ENCODE data around the gene CEP78. TPM values are rescaled to one million over a fixed set of nuclear protein-coding genes. Genes with fewer than 3 reads are reported as not detected.
A peak's percentile ranks its signal among the peaks of the same experiment; 100 is the strongest.

The CEP78 gene
- total RNA-seq, 2 experiments from 2014 or later = 10.5 to 12.1 TPM

DNA sequence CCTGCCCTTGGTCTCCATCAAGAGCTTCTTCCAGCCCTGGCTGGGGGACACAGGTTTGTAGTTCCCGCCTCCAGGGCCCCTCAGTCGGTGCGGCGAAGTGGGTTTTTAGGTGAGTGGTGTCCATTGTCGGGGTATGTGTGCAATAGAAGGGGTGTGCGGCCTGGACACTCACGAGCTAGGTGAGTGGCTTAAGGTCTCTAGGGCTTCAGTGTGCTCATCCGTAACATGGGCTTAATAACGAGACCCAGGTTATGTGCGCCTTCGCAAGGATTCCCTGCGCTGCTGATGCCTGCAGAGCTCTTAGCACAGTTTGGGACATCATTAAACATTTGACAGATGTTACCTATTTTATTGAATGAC, 656 bp downstream of the CEP78 start:
- no peaks in the 10 kb centered on the region for H3K27me3 ChIP-seq (ENCODE audit: control insufficient read depth in 1 of 2, insufficient read depth in 2 of 2, low read length in 2 of 2)
- H3K4me1 ChIP-seq (ENCODE audit: insufficient read depth, low read length) = peaks cover 30% of the 10 kb centered on the region
- TF ChIP-seq, protein P1, sequence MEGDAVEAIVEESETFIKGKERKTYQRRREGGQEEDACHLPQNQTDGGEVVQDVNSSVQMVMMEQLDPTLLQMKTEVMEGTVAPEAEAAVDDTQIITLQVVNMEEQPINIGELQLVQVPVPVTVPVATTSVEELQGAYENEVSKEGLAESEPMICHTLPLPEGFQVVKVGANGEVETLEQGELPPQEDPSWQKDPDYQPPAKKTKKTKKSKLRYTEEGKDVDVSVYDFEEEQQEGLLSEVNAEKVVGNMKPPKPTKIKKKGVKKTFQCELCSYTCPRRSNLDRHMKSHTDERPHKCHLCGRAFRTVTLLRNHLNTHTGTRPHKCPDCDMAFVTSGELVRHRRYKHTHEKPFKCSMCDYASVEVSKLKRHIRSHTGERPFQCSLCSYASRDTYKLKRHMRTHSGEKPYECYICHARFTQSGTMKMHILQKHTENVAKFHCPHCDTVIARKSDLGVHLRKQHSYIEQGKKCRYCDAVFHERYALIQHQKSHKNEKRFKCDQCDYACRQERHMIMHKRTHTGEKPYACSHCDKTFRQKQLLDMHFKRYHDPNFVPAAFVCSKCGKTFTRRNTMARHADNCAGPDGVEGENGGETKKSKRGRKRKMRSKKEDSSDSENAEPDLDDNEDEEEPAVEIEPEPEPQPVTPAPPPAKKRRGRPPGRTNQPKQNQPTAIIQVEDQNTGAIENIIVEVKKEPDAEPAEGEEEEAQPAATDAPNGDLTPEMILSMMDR (IDR thresholded peaks at IDR 0.05) = no peak
- Mint-ChIP-seq H3K4me1 (ENCODE audit: low read depth) (peaks cover 43% of the 10 kb centered on the region), H3K27ac (peak overlapping the region; percentile 90), H3K27me3 (no peaks in the 10 kb centered on the region), H3K9me3 (no peaks in the 10 kb centered on the region), H3K4me3 (no peak overlapping the region), H3K36me3 (ENCODE audit: low read depth) (peaks cover 16% of the 10 kb centered on the region)
- H3K36me3 ChIP-seq (ENCODE audit: insufficient read depth, low read length) = peaks cover 7% of the 10 kb centered on the region
- ChIA-PET CTCF (interaction anchor here (0.6 kb wide), 1 partner anchor 220 kb away, joined by 3 read pairs; no protein-coding TSS in a partner anchor), POLR2A (interaction anchor here (0.6 to 1.6 kb wide), 8 partner anchors 9 to 1336 kb away, joined by 3 to 7 read pairs (median 4); partner anchors contain the start of gene PSAT1)
- peak overlapping the region; percentile 75 for H3K4me3 ChIP-seq (ENCODE audit: low read length)
- DNase-seq = no peak
- intact Hi-C loops (cut with DNase I, micrococcal nuclease) = loop anchor here in 1 of 2 experiments (5.0 kb wide), 1 partner anchor 1059 kb away; the partner anchor contains the start of gene VPS13A
- no peak for ATAC-seq (ENCODE audit: poor library complexity)
- no peaks in the 10 kb centered on the region for H3K9me3 ChIP-seq (ENCODE audit: control insufficient read depth in 1 of 2, insufficient read depth in 1 of 2, low read length in 2 of 2)
- no peak overlapping the region for H3K27ac ChIP-seq (ENCODE audit: low read depth in 1 of 2, low read length in 2 of 2)

DNA sequence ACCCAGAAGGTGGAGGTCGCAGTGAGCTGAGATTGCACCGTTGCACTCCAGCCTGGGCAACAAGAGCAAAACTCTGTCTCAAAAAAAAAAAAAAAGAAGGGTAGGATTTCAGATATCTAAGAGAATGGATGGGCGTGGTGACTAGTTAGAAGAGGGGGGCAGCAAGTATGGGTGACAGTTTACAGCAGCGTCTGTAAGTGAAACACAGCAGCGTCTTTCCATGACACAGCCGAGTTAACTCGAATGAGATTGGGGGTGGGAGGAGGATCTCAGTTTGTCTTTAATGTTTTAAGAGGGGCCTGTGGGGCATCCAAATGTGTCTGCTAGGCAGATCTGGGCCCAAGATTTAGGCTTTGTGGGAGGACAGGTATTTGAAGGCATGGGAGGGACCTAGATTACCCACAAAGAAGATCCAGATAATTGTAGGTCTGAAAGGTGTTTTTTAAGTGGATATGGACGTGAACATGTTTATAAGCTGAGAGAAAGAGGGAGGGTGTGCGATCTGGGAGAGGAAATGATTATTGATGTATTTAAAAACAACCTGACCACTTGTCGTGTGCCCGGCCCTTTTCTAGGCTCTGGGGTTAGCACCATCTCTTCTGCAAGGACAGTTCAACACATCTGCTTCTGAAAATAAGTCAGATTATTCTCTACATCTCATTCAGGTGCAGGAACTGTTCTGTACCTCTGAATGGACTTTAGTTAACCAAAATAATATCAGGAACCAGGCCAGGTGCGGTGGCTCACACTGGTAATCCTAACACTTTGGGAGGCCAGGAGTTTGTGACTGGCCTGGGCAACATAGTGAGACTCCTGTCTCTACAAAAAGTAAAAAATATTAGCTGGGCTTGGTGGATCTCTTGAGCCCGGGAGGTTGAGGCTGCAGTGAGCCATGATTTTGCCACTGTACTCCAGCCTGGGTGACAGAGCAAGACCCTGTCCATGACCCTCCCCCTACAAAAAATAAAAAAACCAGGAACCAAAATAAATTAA, 2.5 kb downstream of the CEP78 start:
- intact Hi-C loops (cut with DNase I, micrococcal nuclease) = loop anchor here in 1 of 2 experiments (5.0 kb wide), 1 partner anchor 1061 kb away; the partner anchor contains the start of gene VPS13A
- no peak overlapping the region for H3K27ac ChIP-seq (ENCODE audit: low read depth in 1 of 2, low read length in 2 of 2)
- DNase-seq = peak in 1 of 14 experiments; percentile 60
- Mint-ChIP-seq H3K27me3 (no peaks in the 10 kb centered on the region), H3K36me3 (ENCODE audit: low read depth) (peaks cover 24% of the 10 kb centered on the region), H3K27ac (peak overlapping the region; percentile 1), H3K4me1 (ENCODE audit: low read depth) (peaks cover 55% of the 10 kb centered on the region), H3K4me3 (peak overlapping the region; percentile 76), H3K9me3 (no peaks in the 10 kb centered on the region)
- TF ChIP-seq, protein P1 (IDR thresholded peaks at IDR 0.05) = no peak
- peaks cover 32% of the 10 kb centered on the region for H3K4me1 ChIP-seq (ENCODE audit: insufficient read depth, low read length)
- H3K9me3 ChIP-seq (ENCODE audit: control insufficient read depth in 1 of 2, insufficient read depth in 1 of 2, low read length in 2 of 2) = no peaks in the 10 kb centered on the region
- ATAC-seq (ENCODE audit: poor library complexity) = no peak
- peaks cover 10% of the 10 kb centered on the region for H3K36me3 ChIP-seq (ENCODE audit: insufficient read depth, low read length)
- POLR2A ChIA-PET = no interaction called here
- no peak overlapping the region for H3K4me3 ChIP-seq (ENCODE audit: low read length)
- CTCF ChIA-PET = interaction anchor here (0.7 kb wide), 1 partner anchor 35 kb away, joined by 3 read pairs; no protein-coding TSS in a partner anchor
- no peaks in the 10 kb centered on the region for H3K27me3 ChIP-seq (ENCODE audit: control insufficient read depth in 1 of 2, insufficient read depth in 2 of 2, low read length in 2 of 2)

DNA sequence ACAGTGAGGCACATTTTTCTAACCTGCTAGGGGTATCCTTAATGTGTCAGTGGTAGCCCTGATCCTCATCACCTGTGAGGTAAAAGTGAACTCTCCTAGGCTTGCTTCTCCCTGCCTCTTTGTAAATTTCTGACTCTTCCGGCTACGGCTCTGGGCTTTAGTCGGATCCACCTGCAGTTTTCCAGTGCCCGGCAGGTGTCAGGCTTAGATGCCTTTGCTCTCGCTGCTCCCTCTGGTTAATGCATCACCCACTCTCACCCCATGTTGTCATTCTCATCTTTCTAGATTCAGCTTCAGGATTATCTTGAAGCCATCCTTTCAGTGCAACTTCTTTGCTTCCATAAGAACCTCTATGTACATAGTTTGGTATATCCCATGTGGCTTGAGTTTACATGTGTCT, 3.6 kb downstream of the CEP78 start:
- ATAC-seq (ENCODE audit: poor library complexity) (no peak), DNase-seq (no peak)
- intact Hi-C loops (cut with DNase I, micrococcal nuclease) = loop anchor here in 1 of 2 experiments (5.0 kb wide), 1 partner anchor 1062 kb away; the partner anchor contains the start of gene VPS13A
- Histone ChIP-seq H3K4me3 (ENCODE audit: low read length) (no peak overlapping the region), H3K9me3 (ENCODE audit: control insufficient read depth in 1 of 2, insufficient read depth in 1 of 2, low read length in 2 of 2) (no peaks in the 10 kb centered on the region), H3K36me3 (ENCODE audit: insufficient read depth, low read length) (peaks cover 10% of the 10 kb centered on the region), H3K27me3 (ENCODE audit: control insufficient read depth in 1 of 2, insufficient read depth in 2 of 2, low read length in 2 of 2) (no peaks in the 10 kb centered on the region), H3K4me1 (ENCODE audit: insufficient read depth, low read length) (peaks cover 32% of the 10 kb centered on the region), H3K27ac (ENCODE audit: low read depth in 1 of 2, low read length in 2 of 2) (no peak overlapping the region)
- Mint-ChIP-seq H3K27ac (peak overlapping the region; percentile 27), H3K9me3 (no peaks in the 10 kb centered on the region), H3K27me3 (no peaks in the 10 kb centered on the region), H3K4me3 (peak overlapping the region; percentile 72), H3K4me1 (ENCODE audit: low read depth) (peaks cover 55% of the 10 kb centered on the region), H3K36me3 (ENCODE audit: low read depth) (peaks cover 31% of the 10 kb centered on the region)
- CTCF ChIA-PET = no interaction called here
- TF ChIP-seq, protein P1 (IDR thresholded peaks at IDR 0.05) = no peak
- POLR2A ChIA-PET = interaction anchor here (0.6 kb wide), 1 partner anchor 24 kb away, joined by 3 read pairs; no protein-coding TSS in a partner anchor
